ENCODE data around the gene KRTAP5-7.
"Not testable (repeated sequence)": the region's sequence is repeated elsewhere in the genome, so short reads cannot be mapped to it uniquely, and the experiment has no call there.

The KRTAP5-7 gene

GRCh38 chr11:71496421-71496820, 30.6 kb upstream of the KRTAP5-7 start:
- DNase-seq = no peak

GRCh38 chr11:71498091-71498490, 29.0 kb upstream of the KRTAP5-7 start:
- no peak for DNase-seq

GRCh38 chr11:71499125-71499524, 27.9 kb upstream of the KRTAP5-7 start:
- no peak for DNase-seq

- DNase-seq = no peak
These were observed 27.5 kb upstream of the KRTAP5-7 start for GRCh38 chr11:71499546-71499945.

- no peak for DNase-seq
These were observed 26.5 kb upstream of the KRTAP5-7 start for GRCh38 chr11:71500601-71501021.

- DNase-seq = no peak
These were observed 25.7 kb upstream of the KRTAP5-7 start for GRCh38 chr11:71501071-71501985.

GRCh38 chr11:71502026-71502425, 25.0 kb upstream of the KRTAP5-7 start:
- DNase-seq = no peak

GRCh38 chr11:71502871-71503435, 24.1 kb upstream of the KRTAP5-7 start:
- DNase-seq = no peak

- no peak for DNase-seq
These were observed 22.5 kb upstream of the KRTAP5-7 start for GRCh38 chr11:71504531-71504930.

- DNase-seq = no peak
These were observed 22.1 kb upstream of the KRTAP5-7 start for GRCh38 chr11:71505001-71505400.

- DNase-seq = no peak
These were observed 21.3 kb upstream of the KRTAP5-7 start for GRCh38 chr11:71505781-71506180.

- no peak for DNase-seq
These were observed 20.0 kb upstream of the KRTAP5-7 start for GRCh38 chr11:71507102-71507501.

- no peak for DNase-seq
These were observed 8.3 kb upstream of the KRTAP5-7 start for GRCh38 chr11:71518506-71519471.

- DNase-seq = no peak
These were observed 7.5 kb upstream of the KRTAP5-7 start for GRCh38 chr11:71519546-71519945.

- DNase-seq = no peak
These were observed 1.7 kb upstream of the KRTAP5-7 start for GRCh38 chr11:71525188-71525937.

GRCh38 chr11:71525938-71526495, 1.1 kb upstream of the KRTAP5-7 start:
- DNase-seq = no peak

GRCh38 chr11:71527576-71528210, 626 bp downstream of the KRTAP5-7 start:
- DNase-seq = no peak

GRCh38 chr11:71530602-71531001, 3.5 kb downstream of the KRTAP5-7 start:
- no peak for DNase-seq

GRCh38 chr11:71532036-71532610, 5.1 kb downstream of the KRTAP5-7 start:
- no peak for DNase-seq

GRCh38 chr11:71534711-71535608, 7.9 kb downstream of the KRTAP5-7 start:
- DNase-seq = not testable (repeated sequence)

Measured in effector CD4-positive, alpha-beta T cell (primary cell).